Bone marrow (tissue), 2 donors: ENCODE measurements around the gene GPR152.
A peak's percentile ranks its signal among the peaks of the same experiment; 100 is the strongest.

Experiments
- DNase-seq, 2 donors: peaks; one replicate each; lab custom pipeline; 2025; lab: John Stamatoyannopoulos, UW

The GPR152 gene, protein sequence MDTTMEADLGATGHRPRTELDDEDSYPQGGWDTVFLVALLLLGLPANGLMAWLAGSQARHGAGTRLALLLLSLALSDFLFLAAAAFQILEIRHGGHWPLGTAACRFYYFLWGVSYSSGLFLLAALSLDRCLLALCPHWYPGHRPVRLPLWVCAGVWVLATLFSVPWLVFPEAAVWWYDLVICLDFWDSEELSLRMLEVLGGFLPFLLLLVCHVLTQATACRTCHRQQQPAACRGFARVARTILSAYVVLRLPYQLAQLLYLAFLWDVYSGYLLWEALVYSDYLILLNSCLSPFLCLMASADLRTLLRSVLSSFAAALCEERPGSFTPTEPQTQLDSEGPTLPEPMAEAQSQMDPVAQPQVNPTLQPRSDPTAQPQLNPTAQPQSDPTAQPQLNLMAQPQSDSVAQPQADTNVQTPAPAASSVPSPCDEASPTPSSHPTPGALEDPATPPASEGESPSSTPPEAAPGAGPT

DNA sequence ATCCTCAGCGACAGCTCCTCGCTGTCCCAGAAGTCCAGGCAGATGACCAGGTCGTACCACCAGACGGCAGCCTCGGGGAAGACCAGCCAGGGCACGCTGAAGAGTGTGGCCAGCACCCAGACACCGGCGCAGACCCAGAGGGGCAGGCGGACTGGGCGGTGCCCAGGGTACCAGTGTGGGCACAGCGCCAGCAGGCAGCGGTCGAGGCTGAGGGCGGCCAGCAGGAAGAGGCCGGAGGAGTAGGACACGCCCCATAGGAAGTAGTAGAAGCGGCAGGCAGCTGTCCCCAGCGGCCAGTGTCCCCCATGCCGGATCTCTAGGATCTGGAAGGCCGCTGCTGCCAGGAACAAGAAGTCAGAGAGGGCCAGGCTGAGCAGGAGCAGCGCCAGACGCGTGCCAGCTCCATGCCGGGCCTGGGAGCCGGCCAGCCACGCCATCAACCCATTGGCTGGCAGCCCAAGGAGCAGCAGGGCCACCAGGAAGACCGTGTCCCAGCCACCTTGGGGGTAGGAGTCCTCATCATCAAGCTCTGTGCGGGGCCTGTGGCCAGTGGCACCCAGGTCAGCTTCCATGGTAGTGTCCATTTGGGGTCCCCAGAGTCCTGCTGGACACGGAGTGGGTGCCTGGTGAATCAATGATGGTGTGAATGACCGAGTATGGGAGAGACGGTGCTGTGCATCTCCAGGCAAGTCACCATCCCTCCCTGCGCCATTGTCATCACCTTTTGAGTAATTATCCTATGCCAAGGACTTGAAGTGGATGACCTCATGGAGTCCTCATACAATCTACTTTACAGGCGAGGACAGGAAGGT, at the start of gene GPR152:
TSS of gene GPR152 (minus strand) at position 589 of the 812 bp plus-strand sequence. CDS start at position 584, 5 bp downstream.
- no peak for DNase-seq

DNA sequence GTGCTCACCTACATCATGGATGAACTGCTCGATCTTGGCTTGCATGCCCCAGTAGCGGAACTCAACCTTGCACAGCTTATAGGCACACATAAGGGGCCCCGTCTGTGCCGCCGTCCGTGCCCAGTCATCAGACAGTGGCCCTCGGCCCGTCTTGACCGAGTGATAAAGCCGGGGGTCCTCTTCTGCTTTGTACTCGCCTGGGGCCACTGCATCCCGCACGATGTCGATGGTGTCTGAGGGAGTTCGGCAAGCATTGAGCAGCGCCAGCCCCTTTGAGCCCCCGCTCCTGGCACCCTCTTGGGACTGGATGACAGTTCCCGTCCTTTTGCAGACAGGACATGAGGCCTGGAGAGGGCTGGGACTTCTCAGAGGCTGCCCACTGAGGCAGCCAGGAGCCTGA, 49.3 kb upstream of the GPR152 start:
- no peak for DNase-seq

DNA sequence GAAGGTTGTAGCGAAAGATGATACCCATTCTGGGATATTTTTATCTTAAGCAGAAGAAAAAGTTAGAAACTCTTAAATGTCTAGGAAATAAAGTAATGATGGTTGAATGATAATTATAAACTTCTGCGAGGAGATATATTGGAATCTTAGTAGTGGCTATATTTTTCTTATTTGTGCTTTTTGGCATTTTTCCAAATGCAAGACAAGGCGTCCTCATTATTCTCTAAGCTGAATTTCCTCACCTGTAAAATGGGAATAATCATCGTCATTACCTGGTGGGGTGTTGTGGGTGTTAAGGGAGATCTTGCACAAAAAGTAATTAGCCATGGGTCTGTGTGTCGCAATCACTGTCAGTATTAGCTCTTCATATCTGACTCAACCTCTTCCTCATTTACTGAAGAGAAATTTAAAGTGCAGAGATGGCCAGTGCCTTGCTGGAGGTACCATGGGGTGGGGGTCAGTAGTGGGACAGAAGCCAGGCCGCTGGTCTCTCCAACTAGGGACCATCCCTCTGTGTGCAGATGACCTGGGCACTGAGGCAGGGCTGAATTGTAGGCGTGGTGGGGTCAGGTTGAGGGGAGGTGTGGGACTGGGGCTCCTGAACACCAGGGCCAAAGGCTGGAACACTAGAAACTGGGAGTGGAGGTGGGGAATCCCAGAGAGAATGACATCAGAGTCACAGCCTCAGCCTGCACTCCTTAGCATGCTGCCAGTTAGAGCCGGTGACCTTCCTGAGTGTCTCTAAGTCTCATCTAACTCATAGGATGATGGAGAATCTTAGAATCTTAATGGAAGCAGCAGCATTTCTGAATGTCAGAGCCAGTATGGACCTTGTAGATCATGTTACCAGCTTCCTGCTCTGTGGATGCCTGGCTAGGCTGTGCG, 48.5 kb upstream of the GPR152 start:
- DNase-seq = peak in 1 of 2 donors; percentile 8

DNA sequence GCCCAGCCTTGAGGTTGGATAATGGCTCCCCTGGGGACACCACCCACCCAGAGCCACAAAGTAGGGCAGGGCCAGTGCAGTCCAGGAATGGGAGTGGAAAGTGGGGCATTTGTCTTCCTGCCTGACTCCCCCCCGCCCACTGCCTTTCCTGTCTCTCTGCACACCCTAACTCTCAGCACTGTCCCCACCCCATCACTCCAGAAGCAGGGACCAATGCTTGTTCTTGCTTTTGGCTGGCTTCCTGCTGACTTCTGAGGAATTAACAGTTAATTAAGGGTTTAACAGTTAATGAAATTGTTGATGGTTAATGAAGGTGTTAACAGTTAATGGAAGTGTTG, 47.9 kb upstream of the GPR152 start:
- DNase-seq = no peak

DNA sequence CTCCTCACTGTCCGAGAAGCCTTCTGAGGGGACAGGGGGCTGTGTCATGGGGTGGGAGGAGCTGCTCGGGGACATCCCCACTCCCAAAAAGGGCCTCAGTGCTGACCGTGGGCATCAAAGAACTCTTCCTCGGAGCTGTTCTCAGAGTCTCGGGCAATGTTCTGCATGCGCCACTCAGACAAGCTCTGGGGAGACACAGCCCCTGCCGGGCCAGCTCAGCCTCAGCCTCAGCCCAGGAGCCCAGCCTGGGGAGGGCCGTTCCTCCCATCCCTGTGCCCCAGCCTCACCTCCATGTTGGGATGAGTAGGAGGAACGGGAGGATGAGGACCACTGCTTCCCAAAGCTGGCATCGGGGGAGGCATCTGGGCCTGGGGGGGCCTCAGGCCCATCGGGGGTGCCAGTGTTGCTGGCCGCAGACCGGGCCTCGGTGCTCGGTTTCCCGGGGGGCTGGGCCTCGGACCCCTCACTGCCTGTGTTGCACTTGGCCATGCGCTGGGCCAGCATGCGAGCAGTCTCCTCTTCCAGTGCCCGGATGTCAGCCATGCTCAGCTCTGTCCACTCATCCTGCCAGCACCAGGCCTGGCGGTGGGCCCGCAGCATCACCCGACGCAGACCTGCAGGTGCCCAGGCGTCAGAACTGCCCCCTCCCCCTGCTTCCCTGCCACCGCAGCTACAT, 47.4 kb upstream of the GPR152 start:
- DNase-seq = no peak

DNA sequence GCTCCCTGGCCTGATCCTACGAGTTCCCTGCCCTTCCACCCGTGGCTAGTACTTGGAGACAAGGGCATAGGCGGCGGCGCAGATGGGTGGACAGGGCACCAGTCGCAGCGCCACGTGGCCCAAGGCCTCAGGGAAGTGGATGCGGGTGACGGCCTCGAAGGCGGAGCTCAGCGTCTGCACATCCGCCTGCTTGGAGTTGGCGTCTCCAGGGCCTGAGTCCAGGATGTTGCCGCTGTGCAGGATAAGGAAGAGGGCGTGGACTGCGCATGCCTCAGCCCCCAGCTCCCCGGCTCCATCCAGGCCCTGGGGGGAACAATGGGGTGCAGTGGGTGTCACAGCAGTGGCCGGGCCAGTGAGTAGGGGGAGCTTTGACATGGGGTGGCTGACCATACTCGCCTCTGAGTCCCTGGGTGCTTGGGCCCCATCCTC, 46.0 kb upstream of the GPR152 start:
- DNase-seq = no peak

DNA sequence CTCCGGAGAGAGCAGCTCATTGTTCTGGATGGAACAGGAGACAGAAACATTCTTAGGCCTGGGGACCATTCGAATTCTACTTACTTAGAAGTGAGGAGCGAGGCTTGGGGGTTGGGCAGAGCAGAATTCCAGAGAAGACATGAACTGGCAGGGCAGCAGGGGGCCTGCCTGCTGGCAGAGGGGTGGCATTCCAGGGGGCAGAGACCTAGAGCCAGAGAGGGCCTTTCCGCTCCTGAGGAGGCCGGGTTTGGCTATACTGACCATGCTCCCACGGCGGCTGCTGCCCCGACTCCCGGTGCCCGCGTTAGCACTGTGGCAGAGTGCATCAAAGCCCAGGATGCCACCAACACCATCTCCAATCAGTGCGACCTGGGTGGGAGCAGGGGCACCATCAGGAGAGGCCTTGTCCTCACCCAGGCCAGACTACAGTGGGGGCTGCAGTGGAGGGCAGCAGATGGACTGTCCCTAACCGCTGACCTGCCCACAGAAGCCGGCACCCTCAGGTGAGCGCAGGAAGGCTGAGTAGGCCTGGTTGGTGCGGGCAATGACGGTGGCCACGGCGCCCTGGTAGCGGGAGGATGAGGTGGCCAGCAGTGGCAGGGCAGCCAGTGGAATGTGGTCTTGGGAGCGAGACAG, 45.2 kb upstream of the GPR152 start:
- no peak for DNase-seq

DNA sequence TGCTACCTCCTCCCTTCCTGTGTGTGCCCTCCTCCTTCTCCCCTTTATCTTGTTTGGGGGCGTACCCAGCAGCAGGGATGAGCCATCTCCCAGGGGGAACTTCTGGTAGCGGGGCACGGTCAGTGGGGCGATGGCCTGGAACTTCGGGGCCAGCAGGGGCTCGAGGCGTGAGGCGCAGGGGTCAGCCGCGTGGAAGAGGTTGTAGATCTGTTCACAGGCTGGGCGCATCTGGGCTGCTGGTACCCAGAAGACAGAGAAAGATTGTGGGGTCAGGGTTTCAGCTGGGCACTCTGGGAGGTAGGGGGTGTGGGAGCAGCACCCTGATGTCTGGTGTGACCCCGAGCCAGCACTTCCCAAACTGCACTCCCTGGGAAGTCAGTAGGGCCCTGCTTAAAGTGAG, 43.6 kb upstream of the GPR152 start:
- DNase-seq = no peak

DNA sequence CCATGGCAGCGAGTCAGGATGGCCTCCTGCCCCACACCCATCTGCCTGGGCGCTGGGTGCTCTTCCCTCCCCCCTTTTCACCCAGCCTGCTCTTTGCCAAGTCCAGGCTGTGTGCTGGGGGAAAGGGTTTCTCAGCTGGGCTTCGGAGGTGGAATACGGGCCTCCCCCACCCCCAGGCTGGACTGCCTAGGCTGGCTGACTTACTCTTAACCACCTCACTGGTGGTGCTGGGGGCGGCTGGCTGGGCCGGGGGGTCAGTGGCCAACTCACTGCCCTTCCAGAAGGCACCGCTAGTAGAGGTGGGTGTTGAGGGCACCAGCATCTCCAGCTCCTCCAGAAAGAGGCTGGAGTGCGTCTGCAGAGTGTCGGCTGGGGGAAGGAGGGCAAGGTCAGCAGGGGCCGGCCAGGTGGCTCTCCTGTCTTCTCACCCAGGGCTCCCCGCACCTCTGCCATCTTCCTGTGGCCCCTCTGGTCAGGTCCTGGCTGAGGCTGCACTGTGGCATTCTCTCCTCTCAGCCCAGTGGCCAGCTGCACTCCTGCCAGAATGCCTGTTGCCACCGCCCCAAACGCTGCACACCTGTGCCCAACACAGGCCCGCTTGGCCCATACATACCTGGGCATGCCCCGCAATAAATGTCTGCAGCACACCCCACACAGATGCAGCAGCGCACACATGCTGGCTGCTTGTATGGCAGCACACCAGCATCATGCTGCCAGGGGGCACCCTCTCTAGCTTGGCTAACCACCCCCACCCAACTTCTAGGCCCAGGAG, 42.9 kb upstream of the GPR152 start:
- DNase-seq = no peak

DNA sequence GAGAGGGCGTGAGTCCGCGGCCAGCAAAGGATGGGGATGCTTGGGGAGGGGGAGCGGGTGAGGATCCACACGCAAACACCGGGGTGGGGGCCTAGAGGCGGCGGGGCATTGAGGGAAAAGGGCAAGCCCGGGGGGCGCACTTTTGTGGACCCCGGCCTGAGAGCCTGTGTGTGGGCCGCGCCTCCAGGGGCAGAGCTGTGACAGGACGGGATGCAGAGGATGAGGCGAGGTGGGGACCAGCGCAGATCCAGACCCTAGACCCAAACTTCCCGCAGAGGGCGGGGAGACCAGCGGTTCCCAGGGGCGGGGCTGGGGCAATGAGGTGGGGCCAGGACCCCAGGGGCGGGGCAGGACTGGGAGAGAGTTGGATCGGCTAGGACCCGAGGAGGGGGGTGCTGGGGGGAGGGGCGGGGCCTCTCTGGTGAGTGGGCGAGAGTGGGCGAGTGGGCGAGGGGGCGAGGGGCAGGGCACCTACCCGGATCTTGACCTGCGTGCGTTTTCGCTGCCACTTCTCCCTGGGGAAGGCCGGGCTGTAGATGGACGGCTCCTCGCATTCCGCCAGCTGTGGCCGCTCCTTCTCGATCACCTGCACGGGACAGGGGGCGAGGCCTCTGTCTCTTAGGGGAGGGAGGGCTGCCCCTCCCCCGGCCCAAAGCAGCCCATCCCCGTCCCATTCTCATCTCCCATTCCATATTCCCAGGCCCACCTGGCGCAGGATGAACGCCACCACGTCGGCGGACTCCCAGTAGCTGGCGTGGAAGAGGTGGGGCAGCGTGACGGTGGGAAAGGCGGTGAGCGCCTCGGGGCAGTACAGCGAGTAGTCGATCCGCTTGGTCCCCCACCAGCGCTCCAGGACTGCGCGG, 42.1 kb upstream of the GPR152 start:
- no peak for DNase-seq

DNA sequence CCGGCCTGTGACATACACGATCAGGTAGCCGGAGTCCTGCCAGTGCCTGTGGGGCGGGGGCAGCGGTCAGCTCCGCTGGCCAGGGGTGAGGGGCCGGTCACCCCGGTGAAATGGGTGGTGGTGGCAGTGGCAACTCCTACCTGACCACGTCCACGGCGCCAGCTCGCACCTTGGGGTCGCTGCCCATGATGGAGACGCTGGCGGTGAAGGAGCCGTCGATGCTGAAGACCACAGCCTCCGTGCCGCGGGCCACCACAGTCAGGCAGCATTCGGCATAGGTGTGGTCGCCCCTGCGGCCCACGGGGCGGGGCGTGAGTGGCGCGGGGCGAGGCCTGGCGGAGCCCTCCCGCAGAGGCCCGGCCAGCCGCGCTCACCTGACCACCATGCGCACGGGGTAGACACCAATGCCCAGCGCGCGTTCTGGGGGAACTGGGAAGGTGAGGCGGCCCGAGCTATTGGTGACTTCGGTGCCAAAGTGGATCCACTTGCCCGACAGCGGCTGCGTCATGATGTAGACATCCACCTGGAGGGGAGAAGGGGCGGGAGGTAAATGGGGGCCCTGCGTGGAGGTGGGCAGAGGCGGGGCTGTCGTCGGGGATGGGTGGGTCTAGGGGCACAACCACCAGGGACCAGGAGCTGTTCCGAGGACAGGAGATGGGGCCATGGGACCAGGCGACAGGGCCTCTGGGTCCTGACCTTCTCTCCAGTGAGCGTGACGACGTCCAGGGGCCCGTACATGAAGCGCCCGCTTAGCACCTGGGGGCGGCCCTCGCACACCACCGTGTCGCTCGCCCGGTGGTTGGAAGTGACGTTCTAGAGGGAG, 41.2 kb upstream of the GPR152 start:
- DNase-seq = no peak

DNA sequence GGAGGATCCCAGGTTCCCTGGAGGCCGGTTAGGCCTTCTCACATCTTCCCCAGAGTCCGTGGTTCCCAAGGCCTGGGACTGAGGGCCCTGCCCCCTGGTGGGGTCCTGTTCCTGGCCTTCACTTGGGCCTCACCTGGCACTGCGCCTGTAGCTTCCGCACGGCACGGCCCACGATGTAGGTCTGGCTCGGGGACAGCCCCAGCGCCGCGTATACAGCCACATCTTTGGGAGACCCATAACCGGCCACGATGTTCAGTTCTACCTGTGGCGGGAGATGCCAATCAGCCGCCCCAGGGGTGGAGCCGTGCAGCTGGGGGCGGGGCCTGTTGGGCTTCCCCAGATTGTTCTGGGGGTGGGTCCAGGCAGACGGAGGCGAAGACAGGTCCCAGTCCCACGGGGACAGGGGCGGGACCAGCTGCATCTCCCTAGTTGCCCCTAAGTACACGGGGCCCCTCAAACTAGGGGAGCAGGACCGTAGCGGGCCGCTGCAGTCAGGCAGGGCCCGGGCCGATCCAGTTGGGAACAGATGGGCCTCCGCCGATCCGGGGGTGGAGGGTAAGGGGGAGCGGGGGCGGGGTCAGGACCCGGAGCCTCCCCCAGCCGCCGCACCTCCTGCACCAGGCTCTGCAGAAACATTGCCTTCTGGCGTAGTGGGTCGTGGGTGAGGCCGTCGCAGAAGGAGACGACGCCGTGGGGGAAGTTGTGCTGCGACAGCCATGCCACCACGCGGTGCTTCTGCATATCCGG, 40.4 kb upstream of the GPR152 start:
- no peak for DNase-seq

DNA sequence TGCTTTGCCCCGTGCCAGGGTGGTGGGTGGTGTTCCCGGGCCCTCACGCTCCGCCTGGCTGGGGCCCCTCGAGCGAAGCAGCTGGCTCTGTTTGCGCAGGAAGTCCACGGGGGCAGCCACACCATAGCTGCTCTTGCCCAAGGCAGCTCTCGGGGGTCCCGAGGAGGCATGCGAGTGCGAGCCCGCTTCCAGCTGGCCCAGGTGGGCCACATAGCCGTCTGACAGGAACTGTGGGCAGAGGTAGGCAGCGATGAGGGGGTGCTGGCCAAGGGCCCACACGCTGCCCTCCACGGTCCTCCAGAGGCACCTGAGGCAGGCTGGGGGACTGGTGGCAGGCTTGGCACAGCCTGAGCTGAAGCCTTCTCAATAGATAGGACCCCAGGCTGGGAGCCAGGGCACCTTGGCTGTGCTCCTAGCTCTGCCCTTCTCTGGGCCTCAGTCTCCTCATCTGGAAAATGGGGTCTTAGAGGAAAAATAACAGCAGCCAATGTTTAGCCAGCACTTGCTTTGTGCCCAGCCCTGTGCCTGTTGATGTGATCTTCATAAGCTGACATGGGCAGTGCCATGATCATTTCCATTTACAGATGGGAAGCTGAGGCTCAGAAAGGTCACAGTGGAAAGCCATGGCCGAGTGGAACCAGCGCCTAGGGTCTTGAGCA, 39.7 kb upstream of the GPR152 start:
- no peak for DNase-seq

DNA sequence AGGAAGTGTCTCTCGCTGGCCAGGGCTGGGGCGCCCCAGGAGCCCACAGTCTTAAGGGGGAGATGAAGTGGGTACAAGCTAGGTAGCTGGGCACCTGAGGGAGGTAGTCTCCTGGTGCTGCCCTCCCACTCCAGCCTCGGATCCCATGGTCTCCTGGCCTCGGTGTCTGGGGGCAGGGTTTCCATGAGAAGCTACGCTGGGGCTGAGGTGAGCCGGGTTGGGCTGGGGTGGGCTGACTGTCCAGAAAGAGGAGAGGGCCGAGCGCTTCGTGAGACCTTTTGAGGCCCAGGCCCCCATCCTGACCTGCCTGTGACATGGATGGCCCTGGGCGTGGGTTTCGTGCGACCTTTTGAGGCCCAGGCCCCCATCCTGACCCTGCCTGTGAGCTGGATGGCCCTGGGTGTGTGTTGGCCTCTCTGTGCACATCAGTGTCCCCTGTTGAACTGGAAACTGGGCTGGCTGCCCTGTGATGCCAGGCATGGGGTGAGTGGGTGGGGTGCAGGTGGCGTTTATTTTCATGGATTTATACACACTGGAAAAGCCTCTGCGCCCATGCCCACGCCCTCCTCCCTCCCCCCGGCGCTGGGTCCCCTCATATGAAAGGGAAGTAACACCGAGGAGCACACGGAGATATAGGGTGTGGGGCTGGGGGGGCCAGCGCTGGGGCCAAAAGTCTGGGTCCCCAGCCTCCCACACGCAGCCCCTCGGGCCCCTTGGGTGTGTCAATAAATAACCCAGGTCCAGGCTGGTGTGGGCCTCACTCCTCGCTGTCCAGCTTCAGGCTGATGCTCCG, 38.9 kb upstream of the GPR152 start:
- no peak for DNase-seq

DNA sequence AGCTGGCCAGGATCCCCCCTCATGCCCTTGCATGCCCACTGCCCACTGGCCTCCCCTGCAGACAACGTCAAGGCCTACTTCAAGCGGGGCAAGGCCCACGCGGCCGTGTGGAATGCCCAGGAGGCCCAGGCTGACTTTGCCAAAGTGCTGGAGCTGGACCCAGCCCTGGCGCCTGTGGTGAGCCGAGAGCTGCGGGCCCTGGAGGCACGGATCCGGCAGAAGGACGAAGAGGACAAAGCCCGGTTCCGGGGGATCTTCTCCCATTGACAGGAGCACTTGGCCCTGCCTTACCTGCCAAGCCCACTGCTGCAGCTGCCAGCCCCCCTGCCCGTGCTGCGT, 38.2 kb upstream of the GPR152 start:
- no peak for DNase-seq

DNA sequence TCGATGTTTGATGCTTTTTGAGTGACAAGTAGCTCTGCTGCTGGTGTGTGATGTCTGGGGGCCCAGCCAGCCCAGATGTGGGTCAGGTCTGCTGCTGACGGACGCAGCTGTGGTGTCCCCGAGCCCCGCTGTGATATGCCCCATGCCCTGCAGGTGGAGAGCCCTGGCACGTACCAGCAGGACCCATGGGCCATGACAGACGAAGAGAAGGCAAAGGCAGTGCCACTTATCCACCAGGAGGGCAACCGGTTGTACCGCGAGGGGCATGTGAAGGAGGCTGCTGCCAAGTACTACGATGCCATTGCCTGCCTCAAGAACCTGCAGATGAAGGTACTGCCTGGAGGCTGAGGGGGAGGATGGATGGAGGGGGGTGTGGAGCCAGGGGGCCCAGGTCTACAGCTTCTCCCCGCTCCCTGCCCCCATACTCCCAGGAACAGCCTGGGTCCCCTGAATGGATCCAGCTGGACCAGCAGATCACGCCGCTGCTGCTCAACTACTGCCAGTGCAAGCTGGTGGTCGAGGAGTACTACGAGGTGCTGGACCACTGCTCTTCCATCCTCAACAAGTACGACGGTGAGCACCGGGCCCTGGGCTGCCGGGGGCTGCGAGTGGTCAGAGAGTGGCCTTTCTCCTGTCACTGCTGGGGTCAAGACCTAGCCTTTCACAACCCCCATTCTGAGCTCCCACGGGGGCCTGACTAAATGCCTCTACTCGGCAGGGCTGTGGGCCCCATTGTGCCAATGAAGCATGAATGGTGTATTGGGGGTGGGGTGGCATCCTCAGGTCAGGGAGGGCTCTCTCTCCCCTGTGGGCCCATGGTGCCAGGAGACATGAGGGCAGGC, 37.6 kb upstream of the GPR152 start:
- DNase-seq = no peak
